Measurements from ENCODE around the gene STAP2.

STAP2 gene

GRCh38 chr19:4370418-4371041 is 31.9 kb upstream of the STAP2 start:
- DNase-seq (ENCODE audit: low spot score) = no peak

GRCh38 chr19:4369888-4370260 is 31.2 kb upstream of the STAP2 start:
- DNase-seq (ENCODE audit: low spot score) = no peak

GRCh38 chr19:4369109-4369887 is 30.7 kb upstream of the STAP2 start:
- DNase-seq (ENCODE audit: low spot score) = no peak

- no peak for DNase-seq (ENCODE audit: low spot score)
Observed at GRCh38 chr19:4368128-4368820, 29.6 kb upstream of the STAP2 start.

GRCh38 chr19:4367781-4368127 is 29.1 kb upstream of the STAP2 start:
- no peak for DNase-seq (ENCODE audit: low spot score)

GRCh38 chr19:4367336-4367723 is 28.7 kb upstream of the STAP2 start:
- DNase-seq (ENCODE audit: low spot score) = no peak

- no peak for DNase-seq (ENCODE audit: low spot score)
Observed at GRCh38 chr19:4366666-4367335, 28.2 kb upstream of the STAP2 start.

- no peak for DNase-seq (ENCODE audit: low spot score)
Observed at GRCh38 chr19:4365791-4366665, 27.4 kb upstream of the STAP2 start.

GRCh38 chr19:4365341-4365740 is 26.7 kb upstream of the STAP2 start:
- no peak for DNase-seq (ENCODE audit: low spot score)

- DNase-seq (ENCODE audit: low spot score) = no peak
Observed at GRCh38 chr19:4363571-4364304, 25.1 kb upstream of the STAP2 start.

- DNase-seq (ENCODE audit: low spot score) = no peak
Observed at GRCh38 chr19:4362831-4363545, 24.4 kb upstream of the STAP2 start.

- no peak for DNase-seq (ENCODE audit: low spot score)
Observed at GRCh38 chr19:4362101-4362828, 23.6 kb upstream of the STAP2 start.

- no peak for DNase-seq (ENCODE audit: low spot score)
Observed at GRCh38 chr19:4361152-4362046, 22.8 kb upstream of the STAP2 start.

- no peak for DNase-seq (ENCODE audit: low spot score)
Observed at GRCh38 chr19:4360641-4361151, 22.1 kb upstream of the STAP2 start.

- DNase-seq (ENCODE audit: low spot score) = no peak
Observed at GRCh38 chr19:4360081-4360569, 21.5 kb upstream of the STAP2 start.

GRCh38 chr19:4359627-4360000 is 21.0 kb upstream of the STAP2 start:
- no peak for DNase-seq (ENCODE audit: low spot score)

- DNase-seq (ENCODE audit: low spot score) = no peak
Observed at GRCh38 chr19:4358709-4359626, 20.3 kb upstream of the STAP2 start.
